HG03066 (cell line): ENCODE data around the gene NUP50.
A peak's percentile ranks its signal among the peaks of the same experiment; 100 is the strongest.

Source experiments
- ATAC-seq: cut with Tn5 transposase; IDR thresholded peaks from one replicate; pipeline ENCODE4 v1.9.1; 2021; ENCODE audit warnings: low read depth; ENCODE audit not compliant: unreplicated experiment

NUP50 gene

GRCh38 chr22:45225732-45226502, 62.2 kb downstream of the NUP50 start:
- ATAC-seq = no peak

DNA sequence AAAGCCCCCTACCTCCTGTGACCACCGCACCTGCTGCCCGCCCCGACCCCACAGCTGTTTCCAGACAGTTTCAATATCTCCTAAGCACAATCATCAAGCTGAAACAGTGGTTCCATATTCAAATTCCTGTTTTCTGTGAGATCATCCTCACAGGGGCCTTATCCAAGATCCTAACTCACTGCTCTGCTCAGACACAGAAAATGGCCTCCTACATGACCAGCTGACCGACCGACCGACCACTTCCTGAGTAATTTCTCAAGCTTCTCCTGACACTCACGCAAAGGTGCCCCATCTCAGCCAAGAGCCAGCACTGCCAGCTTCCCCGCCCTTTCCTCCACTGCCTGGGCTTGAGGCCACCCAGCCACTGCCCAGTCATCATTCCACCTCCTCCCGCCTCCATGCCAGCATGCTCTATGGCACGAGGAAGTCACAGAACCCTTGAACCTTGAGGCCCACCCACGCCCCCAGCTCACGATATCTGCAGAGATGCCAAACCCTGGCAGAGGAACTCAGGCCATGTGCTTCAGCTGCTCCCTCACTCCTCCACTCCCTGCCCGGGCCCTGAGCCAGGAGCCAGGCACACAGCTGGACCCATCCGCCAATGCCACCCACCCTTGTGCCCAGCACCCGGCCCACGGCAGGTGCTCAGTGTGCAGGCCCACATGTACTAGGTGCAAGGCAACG, 62.9 kb downstream of the NUP50 start:
- no peak for ATAC-seq

- ATAC-seq = no peak
Observed at GRCh38 chr22:45227645-45228400, 64.1 kb downstream of the NUP50 start.

- no peak for ATAC-seq
Observed at GRCh38 chr22:45228401-45228754, 64.7 kb downstream of the NUP50 start.

DNA sequence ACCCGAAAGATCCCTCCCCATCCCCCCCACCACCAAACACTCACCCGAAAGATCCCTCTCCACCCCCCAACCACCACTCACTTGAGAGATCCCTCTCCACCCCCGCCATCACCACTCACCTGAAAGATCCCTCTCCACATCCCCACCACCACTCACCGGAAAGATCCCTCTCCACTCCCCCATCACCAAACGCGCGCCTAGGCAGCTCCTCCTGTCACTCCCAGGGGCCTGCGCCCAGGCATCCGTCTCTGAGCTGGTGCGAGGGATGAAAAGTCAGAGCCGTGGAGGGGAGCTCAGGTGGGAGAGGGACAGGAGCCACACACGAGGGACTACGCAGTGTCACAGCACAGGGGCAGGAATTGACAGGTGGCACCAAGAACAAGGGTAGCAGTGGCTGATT, 65.5 kb downstream of the NUP50 start:
- ATAC-seq = no peak

- no peak for ATAC-seq
Observed at GRCh38 chr22:45230026-45230721, 66.4 kb downstream of the NUP50 start.

DNA sequence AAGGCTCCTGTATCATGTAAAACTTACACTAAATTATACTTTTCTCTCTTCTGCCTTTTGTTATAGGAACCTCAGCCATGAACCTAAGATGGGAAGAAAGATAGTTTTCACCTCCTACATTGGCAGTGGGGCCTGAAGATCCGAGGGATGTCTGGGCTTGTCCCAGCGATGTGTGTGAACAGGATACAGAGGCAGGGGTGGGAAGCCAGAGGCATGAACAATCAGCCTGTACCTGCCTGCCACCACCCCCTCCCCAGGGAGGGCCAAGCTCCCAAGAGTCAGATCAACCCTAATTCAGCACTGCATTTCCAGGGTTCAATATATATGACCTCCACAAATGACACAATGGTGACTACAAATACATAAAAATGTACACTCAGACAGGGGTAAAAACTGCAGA, 67.6 kb downstream of the NUP50 start:
- no peak for ATAC-seq

DNA sequence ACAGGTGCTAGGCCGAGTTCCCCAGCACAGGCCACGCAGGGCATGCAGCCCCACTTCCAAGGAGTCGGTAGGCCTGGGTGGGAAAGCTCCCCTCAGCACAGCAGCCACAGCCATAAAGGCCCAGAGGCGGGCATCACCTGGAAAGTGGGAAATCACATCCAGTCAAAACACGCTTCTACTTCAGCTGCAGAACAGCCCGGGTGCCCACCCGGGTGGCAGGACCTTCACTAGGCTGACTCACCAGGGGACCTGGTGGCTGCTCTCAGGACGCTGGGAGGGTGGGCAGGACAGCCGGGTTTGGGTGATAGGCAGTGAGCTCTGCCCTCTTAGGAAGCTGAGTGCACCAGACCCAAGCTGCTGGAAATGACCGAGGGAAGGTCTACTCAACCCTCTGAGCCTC, 69.7 kb downstream of the NUP50 start:
- no peak for ATAC-seq

DNA sequence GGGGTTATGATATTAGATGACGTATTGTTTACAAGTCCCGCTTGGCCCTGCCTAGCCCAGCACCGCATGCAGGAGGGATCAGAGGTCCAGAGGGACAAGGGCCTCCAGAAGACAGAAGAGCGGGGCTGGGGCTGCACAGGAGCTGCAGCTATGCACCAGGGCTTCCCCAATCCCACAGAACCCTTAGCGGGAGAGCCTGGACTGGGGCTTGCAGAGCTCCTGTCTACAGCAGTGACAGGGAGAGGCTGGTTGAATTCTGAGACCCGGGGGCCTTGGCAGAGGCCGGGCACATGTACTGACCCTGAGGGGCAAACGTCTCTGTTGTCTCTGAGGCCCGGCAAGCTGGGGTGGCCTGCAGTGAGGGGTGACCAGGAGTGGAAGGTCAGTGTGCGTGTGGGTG, 70.1 kb downstream of the NUP50 start:
- ATAC-seq = no peak

DNA sequence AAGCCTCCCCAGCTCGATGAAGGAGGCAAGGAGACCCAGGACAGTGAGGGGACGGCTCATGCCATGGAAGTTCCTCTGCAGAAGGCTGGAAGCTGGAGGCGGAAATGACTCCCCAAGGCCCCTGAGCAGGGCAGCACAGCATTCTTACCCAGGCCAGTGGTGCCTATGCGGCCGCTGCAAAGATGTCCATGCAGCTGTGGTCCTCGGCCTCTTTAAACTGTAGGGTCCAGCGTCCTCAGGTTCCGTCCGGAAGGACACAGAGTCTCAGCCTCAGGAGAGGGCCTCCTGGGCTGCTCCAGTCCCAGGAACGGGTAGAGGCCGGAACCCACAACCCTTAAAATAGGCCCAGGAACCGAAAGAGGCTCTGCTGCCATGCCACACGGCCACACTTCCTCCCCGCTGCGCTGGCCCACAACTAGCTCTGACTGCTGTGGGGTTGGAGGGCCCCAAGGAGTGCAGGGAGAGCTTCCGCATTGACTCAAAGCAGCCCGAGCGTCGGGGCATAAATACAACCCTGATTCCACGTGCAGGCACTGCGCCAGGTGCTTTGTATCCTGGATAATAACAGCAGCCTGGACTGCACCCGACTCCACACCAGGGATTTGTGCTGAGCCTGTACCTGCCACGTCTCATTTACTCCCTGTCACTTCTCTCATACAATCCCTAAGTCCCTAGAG, 71.5 kb downstream of the NUP50 start:
- ATAC-seq = peak; percentile 82

GRCh38 chr22:45235851-45236342, 72.2 kb downstream of the NUP50 start:
- no peak for ATAC-seq

- no peak for ATAC-seq
Observed at GRCh38 chr22:45237065-45237990, 73.6 kb downstream of the NUP50 start.
